Panc1 (cell line): Measurements from ENCODE around the gene XYLT1. TPM values are rescaled to one million over a fixed set of nuclear protein-coding genes. Genes with fewer than 3 reads are reported as not detected.

Experiments
- ATAC-seq: fragments of 200-7000 bp; cut with Tn5 transposase; 2 replicates; pipeline ENCODE4 v1.9.1; 2020; ENCODE audit warnings: mild to moderate bottlenecking, moderate library complexity
- BruUV-seq: library from RNA; stranded (reverse); fragments of 400-500 nt; replicated peaks from 2 replicates; lab custom pipeline; 2021; lab: Mats Ljungman, UMichigan
- CTCF ChIA-PET: fragments of 300-600 bp; sonication (Branson Sonifier 250); formaldehyde crosslinking; loops from one replicate; lab custom pipeline; 2022; ENCODE audit warnings: antibody characterized with exemption; lab: Charles Lee
- POLR2A ChIA-PET: fragments of 300-600 bp; sonication (Branson Sonifier 250); formaldehyde crosslinking; loops from one replicate; lab custom pipeline; 2022; ENCODE audit warnings: antibody characterized with exemption; lab: Charles Lee
- DNase-seq: peaks from one replicate; pipeline ENCODE4 v3.0.0-alpha.2; 2010; ENCODE audit warnings: low read depth, low spot score
- H3K27ac ChIP-seq: 2 replicates; pipeline ENCODE4 v1.5.1; 2011; ENCODE audit warnings: mild to moderate bottlenecking, low read length, inconsistent platforms
- H3K27me3 ChIP-seq: fragments of 200-500 bp; sonication (Bioruptor generic); 2 replicates; pipeline ENCODE4 v1.6.0; 2014; ENCODE audit warnings: low read length, inconsistent platforms; ENCODE audit not compliant: control insufficient read depth, insufficient read depth
- H3K36me3 ChIP-seq: fragments of 200-500 bp; sonication (Bioruptor generic); 2 replicates; pipeline ENCODE4 v1.5.1; 2014; ENCODE audit warnings: inconsistent platforms, mild to moderate bottlenecking, low read length, moderate library complexity; ENCODE audit not compliant: control insufficient read depth, insufficient read depth
- H3K4me1 ChIP-seq: 2 replicates; pipeline ENCODE4 v1.5.1; 2011; ENCODE audit warnings: inconsistent platforms, mild to moderate bottlenecking, low read length, moderate library complexity; ENCODE audit not compliant: control insufficient read depth, insufficient read depth
- H3K4me3 ChIP-seq, 2 experiments: 2 replicates each; pipeline ENCODE4 v1.5.1; 2011 to 2012; ENCODE audit warnings: low read depth in 2 of 2, low read length in 2 of 2, mild to moderate bottlenecking in 2 of 2, inconsistent platforms in 1 of 2, moderate library complexity in 1 of 2
- H3K9me3 ChIP-seq: fragments of 200-500 bp; sonication (Bioruptor generic); 2 replicates; pipeline ENCODE4 v1.5.1; 2014; ENCODE audit warnings: low read depth, mild to moderate bottlenecking, inconsistent platforms, low read length, moderate library complexity; ENCODE audit not compliant: control insufficient read depth, insufficient read depth
- CTCF ChIP-seq: fragments of 450-650 bp; IDR thresholded peaks from 2 replicates; pipeline ENCODE4 v1.5.1; 2017; ENCODE audit warnings: mild to moderate bottlenecking
- POLR2AphosphoS5 ChIP-seq: IDR thresholded peaks from 2 replicates; pipeline ENCODE4 v1.6.1; 2012; ENCODE audit warnings: mild to moderate bottlenecking, low read depth, low read length, moderate library complexity
- REST ChIP-seq, 2 experiments: IDR thresholded peaks; 2 replicates each; pipeline ENCODE4 v1.6.1; 2011 to 2012; ENCODE audit warnings: low read depth in 2 of 2, control low read depth in 1 of 2, low read length in 1 of 2, mild to moderate bottlenecking in 1 of 2, moderate library complexity in 1 of 2; ENCODE audit not compliant: insufficient read depth in 1 of 2
- SIN3A ChIP-seq: IDR thresholded peaks from 2 replicates; pipeline ENCODE4 v1.6.1; 2012; ENCODE audit warnings: low read depth, mild to moderate bottlenecking, low read length, moderate library complexity, borderline replicate concordance; ENCODE audit not compliant: insufficient read depth
- TCF7L2 ChIP-seq: IDR thresholded peaks from 2 replicates; pipeline ENCODE4 v1.6.1; 2011; ENCODE audit warnings: mild to moderate bottlenecking, low read depth, low read length, inconsistent platforms
- in situ Hi-C: cut with HindIII; loops from 2 replicates; pipeline ENCODE4 v1.10.0; 2016; ENCODE audit warnings: low sequenced_read_pairs, low pct_unique_long_range_greater_than_20kb
- intact Hi-C: fragments of 100-400 bp; cut with micrococcal nuclease; formaldehyde crosslinking; loops from one replicate; pipeline ENCODE4 v1.10.0; 2022; ENCODE audit not compliant: unreplicated experiment
- total RNA-seq: library from RNA; stranded (reverse); gene quantifications from one replicate; pipeline ENCODE4 v1.2.1, GENCODE V29; 2021; ENCODE audit not compliant: unreplicated experiment

The XYLT1 gene
- total RNA-seq, 1 experiment from 2014 or later: 0.62 TPM

GRCh38 chr16:17417740-17418139 is 53.0 kb downstream of the XYLT1 start:
- H3K9me3 ChIP-seq: no peaks in the 10 kb centered on the region
- peaks cover 8% of the 10 kb centered on the region for H3K27me3 ChIP-seq
- ATAC-seq (no peak), DNase-seq (no peak)
- POLR2A ChIA-PET: no interaction called here
- no peak overlapping the region for H3K27ac ChIP-seq
- TF ChIP-seq POLR2AphosphoS5 (no peak), TCF7L2 (no peak), CTCF (no peak), SIN3A (no peak), REST (IDR thresholded peaks at IDR 0.05; ENCODE audit: insufficient read depth in 1 of 2, low read depth in 2 of 2, low read length in 1 of 2) (no peak)
- CTCF ChIA-PET: no interaction called here
- in situ Hi-C loops (no loop called here), intact Hi-C loops (no loop called here)
- no peaks in the 10 kb centered on the region for H3K36me3 ChIP-seq
- H3K4me3 ChIP-seq: no peak overlapping the region
- BruUV-seq: no TSS peak
- no peaks in the 10 kb centered on the region for H3K4me1 ChIP-seq

GRCh38 chr16:17416461-17417311 is 54.1 kb downstream of the XYLT1 start:
- Histone ChIP-seq H3K4me1 (no peaks in the 10 kb centered on the region), H3K9me3 (no peaks in the 10 kb centered on the region), H3K27me3 (peaks cover 8% of the 10 kb centered on the region), H3K27ac (no peak overlapping the region), H3K36me3 (no peaks in the 10 kb centered on the region), H3K4me3 (no peak overlapping the region)
- CTCF ChIA-PET: no interaction called here
- intact Hi-C loops: no loop called here
- DNase-seq (no peak), ATAC-seq (no peak)
- no peak for TF ChIP-seq REST (IDR thresholded peaks at IDR 0.05; ENCODE audit: insufficient read depth in 1 of 2, low read depth in 2 of 2, low read length in 1 of 2)
- no peak for TF ChIP-seq CTCF
- no peak for TF ChIP-seq TCF7L2
- TF ChIP-seq SIN3A: no peak
- no peak for TF ChIP-seq POLR2AphosphoS5
- no TSS peak for BruUV-seq
- POLR2A ChIA-PET: no interaction called here
- in situ Hi-C loops: no loop called here
